GM23338 (cell line): Measurements from ENCODE around the gene CIB1. TPM values are rescaled to one million over a fixed set of nuclear protein-coding genes. Genes with fewer than 3 reads are reported as not detected.

Source experiments
- ATAC-seq: fragments of 200-7000 bp; cut with Tn5 transposase; 3 replicates; pipeline ENCODE4 v1.9.1; 2020
- DNase-seq: peaks from one replicate; pipeline ENCODE4 v3.0.0-alpha.2; 2015; ENCODE audit warnings: low spot score
- H2AFZ ChIP-seq: fragments of 200-600 bp; sonication (generic); 2 replicates; pipeline ENCODE4 v1.8.0; 2016; ENCODE audit warnings: antibody characterized with exemption, mild to moderate bottlenecking, moderate library complexity
- H3F3A ChIP-seq: fragments of 200-600 bp; sonication (generic); replicated peaks from 2 replicates; pipeline ENCODE4 v1.8.0; 2017; ENCODE audit warnings: antibody characterized with exemption, mixed run types, low read depth
- H3K27ac ChIP-seq: fragments of 200-600 bp; sonication (generic); 2 replicates; pipeline ENCODE4 v1.6.1; 2016; ENCODE audit warnings: low read depth
- H3K27me3 ChIP-seq: fragments of 200-600 bp; sonication (generic); 2 replicates; pipeline ENCODE4 v1.8.0; 2016; ENCODE audit warnings: mild to moderate bottlenecking, mixed run types, moderate library complexity; ENCODE audit not compliant: insufficient read depth
- H3K36me3 ChIP-seq: fragments of 200-600 bp; sonication (generic); 2 replicates; pipeline ENCODE4 v1.8.0; 2016; ENCODE audit warnings: mild to moderate bottlenecking; ENCODE audit not compliant: insufficient read depth
- H3K4me1 ChIP-seq: fragments of 200-600 bp; sonication (generic); 2 replicates; pipeline ENCODE4 v1.8.0; 2016; ENCODE audit warnings: mild to moderate bottlenecking, moderate library complexity; ENCODE audit not compliant: insufficient read depth
- H3K4me2 ChIP-seq: fragments of 200-600 bp; sonication (generic); 2 replicates; pipeline ENCODE4 v1.7.1; 2017; ENCODE audit warnings: mixed run types
- H3K4me3 ChIP-seq: fragments of 200-600 bp; sonication (generic); 2 replicates; pipeline ENCODE4 v1.6.1; 2016; ENCODE audit warnings: mixed run types
- H3K79me2 ChIP-seq: fragments of 200-600 bp; sonication (generic); replicated peaks from 2 replicates; pipeline ENCODE4 v1.8.0; 2017; ENCODE audit warnings: mild to moderate bottlenecking; ENCODE audit not compliant: insufficient read depth
- H3K9me2 ChIP-seq: fragments of 200-600 bp; sonication (generic); 2 replicates; pipeline ENCODE4 v1.8.0; 2017; ENCODE audit not compliant: insufficient read depth
- H4K20me1 ChIP-seq: fragments of 200-600 bp; sonication (generic); replicated peaks from 2 replicates; pipeline ENCODE4 v1.8.0; 2017; ENCODE audit warnings: mild to moderate bottlenecking; ENCODE audit not compliant: insufficient read depth
- H3K27ac Mint-ChIP-seq: 2 replicates; pipeline ENCODE4 v1.8.0; 2020; ENCODE audit warnings: inconsistent platforms, mild to moderate bottlenecking, moderate library complexity, mixed read lengths
- H3K27me3 Mint-ChIP-seq: 3 replicates; pipeline ENCODE4 v1.8.0; 2022; ENCODE audit warnings: low read depth, mild to moderate bottlenecking, moderate library complexity, mixed read lengths, inconsistent platforms; ENCODE audit not compliant: insufficient read depth, poor library complexity
- H3K36me3 Mint-ChIP-seq: 3 replicates; pipeline ENCODE4 v1.8.0; 2021; ENCODE audit warnings: low read depth, mild to moderate bottlenecking, inconsistent platforms, moderate library complexity, mixed read lengths
- H3K4me1 Mint-ChIP-seq: 3 replicates; pipeline ENCODE4 v1.8.0; 2020; ENCODE audit warnings: mild to moderate bottlenecking, inconsistent platforms, mixed read lengths
- H3K4me3 Mint-ChIP-seq: 3 replicates; pipeline ENCODE4 v1.8.0; 2021; ENCODE audit warnings: moderate library complexity, mild to moderate bottlenecking, inconsistent platforms, mixed read lengths
- H3K9me3 Mint-ChIP-seq: 3 replicates; pipeline ENCODE4 v1.8.0; 2020; ENCODE audit warnings: moderate library complexity, mild to moderate bottlenecking, inconsistent platforms, mixed read lengths
- EZH2 ChIP-seq: fragments of 200-600 bp; sonication (generic); IDR thresholded peaks from one replicate; pipeline ENCODE4 v1.8.0; 2017; ENCODE audit warnings: antibody characterized with exemption, mild to moderate bottlenecking, low read depth; ENCODE audit not compliant: unreplicated experiment
- JUNB ChIP-seq: IDR thresholded peaks from one replicate; pipeline ENCODE4 v1.6.1; 2016; ENCODE audit warnings: antibody characterized with exemption; ENCODE audit not compliant: unreplicated experiment
- POLR2AphosphoS5 ChIP-seq: IDR thresholded peaks from 2 replicates; pipeline ENCODE4 v1.6.1; 2016; ENCODE audit warnings: antibody characterized with exemption, low read depth
- REST ChIP-seq: IDR thresholded peaks from one replicate; pipeline ENCODE4 v1.6.1; 2018; ENCODE audit warnings: antibody characterized with exemption; ENCODE audit not compliant: unreplicated experiment
- ZNF462 ChIP-seq: fragments of 250-450 bp; sonication (Bioruptor Pico); IDR thresholded peaks from 2 replicates; pipeline ENCODE4 v1.5.0; 2020; ENCODE audit warnings: mild to moderate bottlenecking, moderate library complexity
- polyA plus RNA-seq: library from polyadenylated mRNA; unstranded; fragments of >200 nt; fragmentation: Nextera tagmentation; extraction: Ambion mirVana; gene quantifications from 2 replicates; pipeline ENCODE4 v1.2.1, GENCODE V29; 2016
- total RNA-seq: library from RNA; depleted of rRNA; stranded (reverse); fragments of >200 nt; shearing (Covaris generic); gene quantifications from 2 replicates; pipeline ENCODE4 v1.2.3, GENCODE V29; 2014

The CIB1 gene
- total and polyA plus RNA-seq, 2 experiments from 2014 or later: 9.8 to 35.9 TPM

- Histone ChIP-seq H3F3A (peaks cover 11% of the 10 kb centered on the region; the same call in 1 of the 2 replicates), H3K27me3 (no peaks in the 10 kb centered on the region), H3K4me1 (peaks cover 14% of the 10 kb centered on the region; the same call in 1 of the 2 replicates), H3K9me2 (no peaks in the 10 kb centered on the region), H2AFZ (no peak overlapping the region), H3K36me3 (peaks cover 7% of the 10 kb centered on the region; the same call in 1 of the 2 replicates), H3K27ac (no peak overlapping the region), H3K79me2 (no peaks in the 10 kb centered on the region), H3K4me3 (no peak overlapping the region), H4K20me1 (no peaks in the 10 kb centered on the region; the same call in 1 of the 2 replicates), H3K4me2 (no peak overlapping the region)
- no peak for DNase-seq
- Mint-ChIP-seq H3K4me1 (peaks cover 7% of the 10 kb centered on the region), H3K9me3 (no peaks in the 10 kb centered on the region), H3K36me3 (peaks cover 17% of the 10 kb centered on the region), H3K27ac (no peak overlapping the region), H3K27me3 (peaks cover 11% of the 10 kb centered on the region), H3K4me3 (no peak overlapping the region)
- ATAC-seq: no peak
- no peak for TF ChIP-seq ZNF462 (CRISPR knock-in tag)
- no peak for TF ChIP-seq REST
- TF ChIP-seq JUNB: no peak
- no peak for TF ChIP-seq EZH2
- TF ChIP-seq POLR2AphosphoS5: no peak
Measured at GRCh38 chr15:90231028-90232017, 2.4 kb downstream of the CIB1 start.
